HG03039 (cell line): ENCODE data around the gene CCDC24.

Source experiments
- ATAC-seq: cut with Tn5 transposase; IDR thresholded peaks from one replicate; pipeline ENCODE4 v1.9.1; 2021; ENCODE audit warnings: mild to moderate bottlenecking, moderate library complexity; ENCODE audit not compliant: unreplicated experiment

CCDC24 gene

DNA sequence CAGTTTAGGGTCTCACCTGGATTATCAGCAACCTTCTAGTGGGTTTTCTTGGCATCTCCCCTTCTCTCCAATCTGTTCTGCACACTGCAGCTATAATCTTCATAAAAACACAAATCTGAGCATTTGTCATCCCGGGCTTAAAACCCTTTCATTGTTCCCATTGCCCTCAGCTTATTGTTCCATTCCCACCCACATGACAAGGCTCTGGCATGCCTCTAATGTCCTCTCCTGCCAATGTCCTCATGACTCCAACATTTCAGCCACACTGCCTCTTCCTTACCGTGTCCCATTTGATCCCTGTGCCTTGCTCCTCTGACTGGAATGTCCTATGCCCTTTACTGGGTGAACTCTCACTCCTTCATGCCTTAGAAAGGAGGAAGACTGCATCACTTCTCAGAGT lies 29.1 kb upstream of the CCDC24 start:
- no peak for ATAC-seq

DNA sequence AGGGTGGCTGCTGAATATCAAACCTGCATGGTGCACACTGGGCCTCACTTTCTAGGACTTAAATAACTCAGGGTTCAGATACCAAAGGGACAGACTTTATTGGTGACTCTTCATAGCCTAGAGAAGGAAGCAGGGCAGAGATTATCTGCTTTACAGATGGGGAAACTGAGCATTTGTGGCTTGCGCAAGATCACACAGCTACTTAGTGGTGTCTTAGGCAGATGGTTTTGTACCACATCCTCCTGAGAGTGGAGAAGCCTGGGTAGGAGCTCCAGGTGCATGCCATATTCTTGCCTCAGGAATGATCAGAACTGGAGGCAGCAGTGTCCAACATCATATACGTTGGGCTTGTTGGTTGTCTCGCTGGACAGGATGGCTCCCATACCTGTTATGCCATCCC lies 28.4 kb upstream of the CCDC24 start:
- ATAC-seq, result no peak

DNA sequence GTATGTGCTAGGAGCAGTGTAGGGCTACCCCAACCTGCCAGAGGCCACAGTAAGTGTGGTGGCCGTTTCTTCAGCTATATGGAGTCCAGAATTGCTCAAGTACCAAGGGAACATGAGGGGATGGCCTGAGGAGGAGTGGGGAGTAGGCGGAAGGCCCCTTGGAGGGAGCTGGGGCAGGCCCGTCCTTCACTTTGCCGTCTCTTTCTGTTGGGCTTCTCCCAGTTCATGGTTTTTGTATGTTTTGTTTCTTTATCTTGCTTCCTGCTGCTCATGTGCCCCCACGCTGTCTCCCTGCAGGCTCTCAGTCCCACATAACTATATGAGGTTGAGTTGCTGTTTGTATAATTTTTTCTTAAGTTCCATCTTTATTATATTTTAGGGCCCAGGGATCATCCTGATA lies 27.5 kb upstream of the CCDC24 start:
- ATAC-seq, result no peak

- no peak for ATAC-seq
These were observed 26.1 kb upstream of the CCDC24 start for GRCh38 chr1:43965316-43965715.

- ATAC-seq, result no peak
These were observed 23.0 kb upstream of the CCDC24 start for GRCh38 chr1:43968348-43968948.

- ATAC-seq, result no peak
These were observed 22.0 kb upstream of the CCDC24 start for GRCh38 chr1:43969416-43969745.

GRCh38 chr1:43969746-43970466 lies 21.5 kb upstream of the CCDC24 start, which contains the start of gene DPH2:
TSS of gene DPH2 (plus strand) at chr1:43970010. CDS start at chr1:43970176, 166 bp downstream.
- ATAC-seq, result peak; percentile 74

- ATAC-seq, result no peak
These were observed 20.9 kb upstream of the CCDC24 start for GRCh38 chr1:43970502-43970901.

DNA sequence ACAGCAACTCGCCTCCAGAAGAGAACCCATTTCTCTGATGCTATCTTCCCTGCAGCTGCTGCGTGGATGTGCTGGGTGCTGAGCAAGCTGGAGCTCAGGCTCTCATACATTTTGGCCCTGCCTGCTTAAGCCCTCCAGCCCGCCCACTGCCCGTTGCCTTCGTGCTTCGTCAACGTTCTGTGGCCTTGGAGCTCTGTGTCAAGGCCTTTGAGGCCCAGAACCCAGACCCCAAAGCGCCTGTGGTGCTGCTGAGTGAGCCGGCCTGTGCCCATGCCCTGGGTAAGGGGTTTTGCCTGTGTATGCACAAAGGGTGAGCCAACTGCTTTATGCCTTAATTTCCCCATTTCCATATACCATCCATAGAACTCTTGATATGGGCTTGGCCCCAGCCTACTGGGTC lies 20.5 kb upstream of the CCDC24 start:
- ATAC-seq, result no peak

DNA sequence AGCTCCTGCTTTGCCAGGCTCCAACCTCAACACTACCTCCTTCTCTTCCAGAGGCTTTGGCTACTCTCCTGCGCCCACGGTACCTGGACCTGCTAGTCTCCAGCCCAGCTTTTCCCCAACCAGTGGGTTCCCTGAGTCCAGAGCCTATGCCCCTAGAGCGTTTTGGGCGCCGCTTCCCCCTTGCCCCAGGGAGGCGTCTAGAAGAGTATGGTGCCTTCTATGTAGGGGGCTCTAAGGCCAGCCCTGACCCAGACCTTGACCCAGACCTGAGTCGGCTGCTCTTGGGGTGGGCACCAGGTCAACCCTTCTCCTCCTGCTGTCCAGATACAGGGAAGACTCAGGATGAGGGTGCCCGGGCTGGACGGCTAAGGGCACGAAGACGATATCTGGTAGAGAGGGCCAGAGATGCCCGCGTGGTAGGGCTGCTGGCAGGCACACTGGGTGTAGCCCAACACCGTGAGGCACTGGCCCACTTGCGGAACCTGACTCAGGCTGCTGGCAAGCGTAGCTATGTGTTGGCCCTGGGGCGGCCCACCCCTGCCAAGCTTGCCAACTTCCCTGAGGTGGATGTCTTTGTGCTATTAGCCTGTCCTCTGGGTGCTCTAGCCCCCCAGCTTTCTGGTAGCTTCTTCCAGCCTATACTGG lies 19.9 kb upstream of the CCDC24 start:
- ATAC-seq, result no peak

DNA sequence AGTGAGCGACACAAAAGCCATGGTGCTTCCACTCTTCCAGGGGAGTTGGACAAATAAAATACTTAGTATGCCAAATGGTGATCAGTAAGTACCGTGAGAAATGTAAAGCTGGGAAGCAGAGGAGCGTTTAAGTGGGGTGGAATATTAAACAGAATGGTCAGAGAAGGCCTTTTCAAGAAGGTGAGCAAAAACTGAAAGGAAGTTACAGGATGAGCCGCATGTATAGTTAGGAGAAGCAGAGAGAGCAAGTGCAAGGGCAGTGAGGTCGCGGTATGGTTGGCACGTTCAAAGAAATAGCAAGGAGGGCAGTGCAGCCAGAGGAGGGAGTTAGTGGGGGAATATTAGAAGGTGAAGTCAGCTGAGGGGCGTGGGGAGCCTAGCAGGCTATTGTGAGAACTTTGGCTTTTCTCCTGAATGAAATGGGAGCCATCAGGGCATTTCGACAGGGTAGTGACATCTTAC lies 17.4 kb upstream of the CCDC24 start:
- ATAC-seq, result no peak

DNA sequence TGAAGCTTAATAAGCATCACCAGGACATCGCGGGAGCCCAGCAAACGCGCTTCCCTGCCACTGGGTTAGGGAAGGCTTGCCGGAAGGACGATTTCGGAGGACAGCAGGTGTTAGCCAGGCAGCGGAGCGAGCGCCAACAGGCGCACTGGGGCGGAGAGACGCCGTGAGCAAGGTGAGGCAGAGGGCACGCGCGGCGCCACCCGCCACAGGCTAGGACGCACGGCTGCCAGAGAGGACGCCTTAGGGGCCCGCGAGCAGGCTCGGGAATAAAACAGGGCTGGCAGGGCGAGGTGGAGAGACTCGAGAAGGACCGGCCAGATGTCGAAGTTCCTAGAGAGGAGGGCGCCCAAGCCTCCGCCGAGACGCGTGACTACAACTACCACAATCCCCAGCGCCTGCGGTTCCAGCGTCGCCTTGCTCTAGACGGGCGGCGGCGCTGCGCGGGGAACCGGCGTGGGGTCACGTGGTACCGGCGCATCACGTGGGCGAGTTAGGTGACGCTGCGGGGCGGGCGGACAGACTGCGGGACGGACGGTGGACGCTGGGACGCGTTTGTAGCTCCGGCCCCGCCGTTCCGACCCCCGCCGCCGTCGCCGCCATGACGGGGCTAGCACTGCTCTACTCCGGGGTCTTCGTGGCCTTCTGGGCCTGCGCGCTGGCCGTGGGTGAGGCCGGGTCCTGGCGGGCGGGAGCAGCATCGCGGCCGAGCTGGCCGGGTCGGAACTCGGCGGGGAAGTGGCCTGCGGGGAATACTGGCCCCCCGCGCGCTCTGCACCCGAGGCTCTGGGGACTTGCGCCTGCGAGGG lies 16.8 kb upstream of the CCDC24 start, which contains the start of gene ATP6V0B:
ATP6V0B (plus strand) TSS at position 518 of the 806 bp plus-strand sequence; CDS start at position 599, 81 bp downstream.
- peak; percentile 63 for ATAC-seq

- no peak for ATAC-seq
These were observed 16.0 kb upstream of the CCDC24 start for GRCh38 chr1:43975249-43975961.

DNA sequence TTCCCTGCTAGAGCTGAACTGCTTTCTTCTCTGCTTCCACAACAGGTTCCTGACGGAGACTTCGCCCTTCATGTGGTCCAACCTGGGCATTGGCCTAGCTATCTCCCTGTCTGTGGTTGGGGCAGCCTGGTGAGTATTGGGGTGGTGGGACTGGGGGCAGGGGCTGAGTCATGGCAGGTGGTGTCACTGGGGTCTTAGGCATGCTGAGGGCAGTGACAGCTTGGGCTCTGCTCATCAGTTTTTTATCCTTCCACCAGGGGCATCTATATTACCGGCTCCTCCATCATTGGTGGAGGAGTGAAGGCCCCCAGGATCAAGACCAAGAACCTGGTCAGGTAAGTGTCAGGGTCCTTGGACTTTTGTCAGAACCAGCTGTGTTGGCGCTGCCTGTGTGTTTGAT lies 15.4 kb upstream of the CCDC24 start:
- no peak for ATAC-seq

DNA sequence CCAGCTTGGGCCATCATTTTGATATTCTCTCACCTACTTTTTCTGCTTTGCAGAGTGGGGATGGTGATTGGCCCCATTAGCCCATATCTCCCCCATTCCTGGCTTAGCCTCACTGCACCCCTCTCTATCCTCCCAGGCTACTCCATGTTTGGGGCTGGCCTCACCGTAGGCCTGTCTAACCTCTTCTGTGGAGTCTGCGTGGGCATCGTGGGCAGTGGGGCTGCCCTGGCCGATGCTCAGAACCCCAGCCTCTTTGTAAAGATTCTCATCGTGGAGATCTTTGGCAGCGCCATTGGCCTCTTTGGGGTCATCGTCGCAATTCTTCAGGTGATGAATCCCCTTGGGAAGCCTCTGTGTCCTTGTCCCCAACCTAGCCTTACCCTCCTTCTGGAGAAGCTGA lies 14.5 kb upstream of the CCDC24 start:
- no peak for ATAC-seq

DNA sequence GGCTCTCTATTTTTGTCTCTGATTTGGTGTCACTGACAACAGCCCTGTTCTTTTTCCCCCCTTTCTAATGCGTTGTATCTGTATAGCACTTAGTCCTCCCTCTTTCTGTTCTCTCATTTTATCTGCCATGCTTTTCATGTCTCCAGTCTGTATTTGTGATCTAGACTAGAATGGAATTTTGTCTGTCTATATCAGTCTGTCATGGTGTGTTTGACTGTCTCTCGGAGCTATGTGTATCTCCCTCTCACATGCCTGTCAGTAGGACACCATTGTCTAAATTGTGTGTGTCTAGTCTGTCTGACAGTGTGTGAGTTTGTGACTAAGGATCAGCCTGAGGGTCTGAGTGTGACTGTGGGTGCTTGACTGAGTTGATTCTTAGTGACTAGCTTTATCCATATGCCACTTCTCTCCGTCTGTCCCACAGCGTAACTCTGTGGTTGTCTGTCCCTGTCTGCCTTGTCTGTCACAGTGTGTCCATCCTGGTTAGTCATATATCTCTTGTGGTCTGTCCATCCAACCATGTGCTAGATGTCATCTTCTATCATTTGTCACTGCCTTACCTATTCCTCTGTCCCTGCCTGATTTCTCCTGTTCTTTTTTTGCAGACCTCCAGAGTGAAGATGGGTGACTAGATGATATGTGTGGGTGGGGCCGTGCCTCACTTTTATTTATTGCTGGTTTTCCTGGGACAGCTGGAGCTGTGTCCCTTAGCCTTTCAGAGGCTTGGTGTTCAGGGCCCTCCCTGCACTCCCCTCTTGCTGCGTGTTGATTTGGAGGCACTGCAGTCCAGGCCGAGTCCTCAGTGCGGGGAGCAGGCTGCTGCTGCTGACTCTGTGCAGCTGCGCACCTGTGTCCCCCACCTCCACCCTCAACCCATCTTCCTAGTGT lies 13.8 kb upstream of the CCDC24 start:
- no peak for ATAC-seq

DNA sequence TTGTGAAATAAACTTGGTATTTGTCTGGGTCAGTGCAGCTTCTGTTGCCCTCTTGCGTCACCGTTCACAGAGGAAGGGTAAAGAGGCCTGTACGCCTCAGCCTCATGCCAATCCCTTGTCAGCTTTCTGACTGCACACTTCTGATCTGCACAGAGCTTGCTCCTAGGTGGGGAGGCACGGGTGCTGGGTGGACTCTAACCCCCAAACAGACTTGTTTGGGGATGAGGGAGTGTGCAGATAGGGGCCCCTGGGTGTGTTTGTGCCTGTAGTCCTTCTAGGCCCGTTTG lies 13.2 kb upstream of the CCDC24 start:
- ATAC-seq, result no peak

- ATAC-seq, result no peak
These were observed 12.7 kb upstream of the CCDC24 start, which contains the start of gene B4GALT2 for GRCh38 chr1:43978551-43979260. TSS of gene B4GALT2 (plus strand) at chr1:43979210. CDS start at chr1:43981161, 1,951 bp downstream.

DNA sequence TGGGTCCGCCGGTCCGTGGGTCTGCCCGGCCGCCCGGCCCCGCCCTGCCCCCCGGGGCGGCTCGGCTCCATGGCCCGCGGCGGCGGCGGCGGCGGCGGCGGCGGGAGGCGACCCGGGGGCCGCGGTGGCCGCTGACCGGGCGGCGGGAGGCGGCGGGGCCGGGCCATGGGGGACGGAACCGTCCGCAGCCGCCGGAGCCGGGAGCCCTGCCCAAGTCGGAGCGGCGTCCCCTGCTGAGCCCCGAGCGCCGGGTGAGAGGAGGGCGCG lies 12.2 kb upstream of the CCDC24 start:
- ATAC-seq, result no peak
